OCI-LY7 (cell line): Measurements from ENCODE around the gene ALPG.

Experiments used
- CTCF ChIP-seq: fragments of 200-600 bp; sonication (generic); conservative IDR thresholded peaks from 2 replicates; pipeline ENCODE4 v1.5.1; 2014; ENCODE audit warnings: mild to moderate bottlenecking, antibody characterized with exemption, low read length, moderate library complexity, mixed read lengths
- EZH2phosphoT487 ChIP-seq: fragments of 200-600 bp; sonication (generic); IDR thresholded peaks from 2 replicates; pipeline ENCODE4 v1.6.1; 2018; ENCODE audit warnings: low read depth, borderline replicate concordance, mild to moderate bottlenecking, mixed run types, antibody characterized with exemption, low read length, moderate library complexity, mixed read lengths

DNA sequence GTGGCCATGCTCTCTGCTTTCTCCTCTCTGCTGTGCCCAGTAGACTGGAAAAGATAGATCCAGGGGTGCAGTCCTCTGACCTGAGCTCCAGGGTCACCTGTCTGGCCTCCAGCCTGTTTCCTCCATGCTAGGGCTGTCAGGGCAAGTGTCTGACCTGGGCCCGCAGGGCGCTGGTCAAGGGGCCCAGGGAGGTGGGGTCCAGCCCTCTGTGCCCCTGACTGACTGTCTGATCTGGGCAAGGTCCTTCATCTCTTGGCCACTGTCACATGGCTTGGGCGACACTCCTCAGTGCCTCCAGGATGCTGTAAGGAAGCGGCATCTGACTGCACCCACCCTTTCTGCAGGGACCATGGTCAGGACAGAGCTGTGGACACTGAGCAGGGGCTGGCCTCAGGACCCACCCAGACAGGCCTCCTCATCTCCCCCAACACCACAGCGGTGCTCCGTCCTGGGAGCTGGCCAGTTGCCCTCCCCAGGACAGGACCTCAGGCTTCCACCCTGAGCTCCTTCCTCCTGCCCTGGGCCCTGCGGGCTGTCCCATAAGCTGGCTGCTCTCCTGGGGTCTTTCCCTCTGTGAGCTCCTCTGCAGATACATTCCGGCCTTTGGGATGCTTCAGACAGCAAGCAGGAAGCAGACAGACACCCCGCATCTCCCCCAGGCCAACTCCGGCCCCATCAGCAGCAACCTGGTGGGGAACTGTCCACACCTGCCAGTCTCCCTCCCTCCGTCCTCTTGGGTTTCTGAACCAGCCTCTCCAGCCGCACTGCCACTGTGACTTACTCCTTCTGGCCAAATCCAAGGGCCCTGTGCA lies 28.1 kb downstream of the ALPG start:
- TF ChIP-seq CTCF (no peak), EZH2phosphoT487 (no peak)
